HUES48 (cell line): ENCODE measurements around the gene GOLGA1.

Experiments used
- H3K27ac ChIP-seq: one replicate; pipeline ENCODE4 v1.7.0; 2013; ENCODE audit warnings: low read depth, low read length, inconsistent platforms
- H3K27me3 ChIP-seq: 2 replicates; pipeline ENCODE4 v1.6.1; 2013; ENCODE audit warnings: mild to moderate bottlenecking, low read length; ENCODE audit not compliant: control insufficient read depth, insufficient read depth
- H3K36me3 ChIP-seq: 2 replicates; pipeline ENCODE4 v1.6.1; 2013; ENCODE audit warnings: low read length; ENCODE audit not compliant: control insufficient read depth, insufficient read depth
- H3K4me1 ChIP-seq: 2 replicates; pipeline ENCODE4 v1.6.1; 2013; ENCODE audit warnings: mild to moderate bottlenecking, low read length; ENCODE audit not compliant: control insufficient read depth, insufficient read depth
- H3K4me3 ChIP-seq: 2 replicates; pipeline ENCODE4 v1.5.1; 2013; ENCODE audit warnings: mild to moderate bottlenecking, low read depth, low read length
- H3K9ac ChIP-seq: 2 replicates; pipeline ENCODE4 v1.6.1; 2013; ENCODE audit warnings: mild to moderate bottlenecking, low read depth, low read length, moderate library complexity
- H3K9me3 ChIP-seq: 2 replicates; pipeline ENCODE4 v1.6.1; 2013; ENCODE audit warnings: low read length; ENCODE audit not compliant: control insufficient read depth, insufficient read depth

GOLGA1 gene

GRCh38 chr9:124869466-124869985, 71.4 kb downstream of the GOLGA1 start:
- H3K9ac ChIP-seq, result peak overlapping the region; percentile 94
- H3K27me3 ChIP-seq, result no peaks in the 10 kb centered on the region
- H3K4me3 ChIP-seq, result peak overlapping the region; percentile 100
- H3K9me3 ChIP-seq, result no peaks in the 10 kb centered on the region
- H3K4me1 ChIP-seq, result peaks cover 31% of the 10 kb centered on the region
- H3K27ac ChIP-seq, result peak overlapping the region; percentile 98
- H3K36me3 ChIP-seq, result peaks cover 32% of the 10 kb centered on the region

- H3K9me3 ChIP-seq, result no peaks in the 10 kb centered on the region
- peaks cover 24% of the 10 kb centered on the region for H3K36me3 ChIP-seq
- no peaks in the 10 kb centered on the region for H3K27me3 ChIP-seq
- peak overlapping the region; percentile 94 for H3K9ac ChIP-seq
- peaks cover 31% of the 10 kb centered on the region for H3K4me1 ChIP-seq
- peak overlapping the region; percentile 100 for H3K4me3 ChIP-seq
- H3K27ac ChIP-seq, result peak overlapping the region; percentile 98
Observed at GRCh38 chr9:124868511-124869465, 72.1 kb downstream of the GOLGA1 start.

- Histone ChIP-seq H3K27ac (no peak overlapping the region), H3K4me1 (peaks cover 18% of the 10 kb centered on the region; the same call in 1 of the 2 replicates), H3K27me3 (no peaks in the 10 kb centered on the region), H3K4me3 (no peak overlapping the region), H3K9ac (no peak overlapping the region), H3K36me3 (peaks cover 28% of the 10 kb centered on the region), H3K9me3 (no peaks in the 10 kb centered on the region)
Observed at GRCh38 chr9:124863371-124863871, 77.5 kb downstream of the GOLGA1 start.

GRCh38 chr9:124861342-124862229, 79.3 kb downstream of the GOLGA1 start, which contains the start of the genes ARPC5L and RPL35:
ARPC5L (plus strand) TSS chr9:124862130; CDS start chr9:124869291, 7,161 bp downstream.
RPL35 (minus strand) TSS chr9:124861957; CDS start chr9:124861912, 45 bp downstream.
- Histone ChIP-seq H3K4me3 (peak within 1 kb of the TSS; percentile 88), H3K9ac (peak within 1 kb of the TSS; percentile 99), H3K36me3 (peaks cover 46% of the 10 kb centered on the region), H3K9me3 (no peaks in the 10 kb centered on the region), H3K4me1 (peaks cover 4% of the 10 kb centered on the region; the same call in 1 of the 2 replicates), H3K27ac (peak within 1 kb of the TSS; percentile 96), H3K27me3 (no peaks in the 10 kb centered on the region)

GRCh38 chr9:124860582-124861341, 80.1 kb downstream of the GOLGA1 start:
- peak overlapping the region; percentile 96 for H3K27ac ChIP-seq
- peaks cover 4% of the 10 kb centered on the region; the same call in 1 of the 2 replicates for H3K4me1 ChIP-seq
- no peaks in the 10 kb centered on the region for H3K9me3 ChIP-seq
- peak overlapping the region; percentile 88 for H3K4me3 ChIP-seq
- no peaks in the 10 kb centered on the region for H3K27me3 ChIP-seq
- peak overlapping the region; percentile 99 for H3K9ac ChIP-seq
- peaks cover 46% of the 10 kb centered on the region for H3K36me3 ChIP-seq

- Histone ChIP-seq H3K9me3 (no peaks in the 10 kb centered on the region), H3K27ac (peak overlapping the region; percentile 32), H3K36me3 (peaks cover 46% of the 10 kb centered on the region)
Observed at GRCh38 chr9:124859803-124860581, 80.9 kb downstream of the GOLGA1 start.

GRCh38 chr9:124858330-124859046, 82.4 kb downstream of the GOLGA1 start:
- H3K27me3 ChIP-seq, result no peaks in the 10 kb centered on the region
- H3K9me3 ChIP-seq, result no peaks in the 10 kb centered on the region
- H3K36me3 ChIP-seq, result peaks cover 46% of the 10 kb centered on the region
- peak overlapping the region; percentile 33 for H3K27ac ChIP-seq
- no peak overlapping the region for H3K9ac ChIP-seq
- no peak overlapping the region for H3K4me3 ChIP-seq
- peaks cover 4% of the 10 kb centered on the region; the same call in 1 of the 2 replicates for H3K4me1 ChIP-seq

More at GRCh38 chr9:124859803-124860581, 80.9 kb downstream of the GOLGA1 start:
- peak overlapping the region; percentile 88 for H3K4me3 ChIP-seq
- H3K27me3 ChIP-seq, result no peaks in the 10 kb centered on the region
- H3K9ac ChIP-seq, result 0 out of 2 replicates have a peak overlapping the region, but pooled peaks have one; percentile 18
- H3K4me1 ChIP-seq, result peaks cover 4% of the 10 kb centered on the region; the same call in 1 of the 2 replicates

GRCh38 chr9:124857533-124858162, 83.2 kb downstream of the GOLGA1 start:
- Histone ChIP-seq H3K4me3 (no peak overlapping the region), H3K27me3 (no peaks in the 10 kb centered on the region), H3K9ac (no peak overlapping the region), H3K36me3 (peaks cover 46% of the 10 kb centered on the region), H3K9me3 (no peaks in the 10 kb centered on the region), H3K4me1 (peaks cover 5% of the 10 kb centered on the region; the same call in 1 of the 2 replicates), H3K27ac (peak overlapping the region; percentile 8)
